Mesodermal cell (in vitro differentiated cells): Measurements from ENCODE around the gene RFX2.

Source experiments
- H3K27ac ChIP-seq: 2 replicates; pipeline ENCODE4 v1.7.0; 2013; ENCODE audit warnings: mild to moderate bottlenecking, low read depth, low read length, moderate library complexity; ENCODE audit not compliant: severe bottlenecking
- H3K36me3 ChIP-seq: 2 replicates; pipeline ENCODE4 v1.7.1; 2013; ENCODE audit warnings: mild to moderate bottlenecking, low read length, moderate library complexity; ENCODE audit not compliant: control insufficient read depth, insufficient read depth
- H3K4me1 ChIP-seq: one replicate; pipeline ENCODE4 v1.7.1; 2013; ENCODE audit warnings: mild to moderate bottlenecking, low read length; ENCODE audit not compliant: insufficient read depth, control insufficient read depth, poor library complexity, severe bottlenecking
- H3K4me3 ChIP-seq: 2 replicates; pipeline ENCODE4 v1.7.0; 2013; ENCODE audit warnings: low read length, control low read depth, mild to moderate bottlenecking; ENCODE audit not compliant: insufficient read depth, poor library complexity, severe bottlenecking; ENCODE audit errors: extremely low read depth
- H3K9me3 ChIP-seq: 2 replicates; pipeline ENCODE4 v1.7.1; 2013; ENCODE audit warnings: mild to moderate bottlenecking, low read length, moderate library complexity; ENCODE audit not compliant: control insufficient read depth
- WGBS, 2 experiments: methylation state at CpG; one replicate each; pipeline ENCODE4 v1.1.5; 2013; ENCODE audit warnings: missing lambda C conversion rate in 2 of 2; ENCODE audit not compliant: insufficient coverage in 2 of 2; 5-methylcytosine and 5-hydroxymethylcytosine counted together

RFX2 gene

DNA sequence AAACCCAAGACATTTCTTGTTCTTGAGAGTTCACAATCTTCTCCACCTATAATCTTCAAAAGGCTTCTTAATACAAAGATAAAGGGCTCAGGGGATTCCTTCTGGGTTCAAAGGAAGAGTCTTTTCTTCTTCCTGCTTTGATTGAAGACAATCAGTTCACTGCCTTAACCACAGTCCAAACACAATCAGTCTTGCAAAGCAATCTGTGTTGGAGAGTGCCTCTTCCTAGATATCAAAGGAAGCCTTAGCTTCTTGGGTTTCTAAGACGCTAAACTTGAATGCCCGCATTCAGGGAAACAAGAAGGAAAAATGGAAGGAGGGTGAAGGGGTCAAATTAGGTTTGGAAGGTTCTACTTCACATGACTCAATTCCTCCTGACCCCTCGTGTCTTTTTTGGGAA is 159.6 kb downstream of the RFX2 start:
- peak overlapping the region; percentile 30 for H3K27ac ChIP-seq
- peaks cover 8% of the 10 kb centered on the region for H3K4me1 ChIP-seq
- no peak overlapping the region for H3K4me3 ChIP-seq
- 62 to 100% methylated on average over 1 to 3 of the region's 3 CpGs for WGBS, 2 experiments
- H3K36me3 ChIP-seq: peaks cover 54% of the 10 kb centered on the region
- H3K9me3 ChIP-seq: no peaks in the 10 kb centered on the region

DNA sequence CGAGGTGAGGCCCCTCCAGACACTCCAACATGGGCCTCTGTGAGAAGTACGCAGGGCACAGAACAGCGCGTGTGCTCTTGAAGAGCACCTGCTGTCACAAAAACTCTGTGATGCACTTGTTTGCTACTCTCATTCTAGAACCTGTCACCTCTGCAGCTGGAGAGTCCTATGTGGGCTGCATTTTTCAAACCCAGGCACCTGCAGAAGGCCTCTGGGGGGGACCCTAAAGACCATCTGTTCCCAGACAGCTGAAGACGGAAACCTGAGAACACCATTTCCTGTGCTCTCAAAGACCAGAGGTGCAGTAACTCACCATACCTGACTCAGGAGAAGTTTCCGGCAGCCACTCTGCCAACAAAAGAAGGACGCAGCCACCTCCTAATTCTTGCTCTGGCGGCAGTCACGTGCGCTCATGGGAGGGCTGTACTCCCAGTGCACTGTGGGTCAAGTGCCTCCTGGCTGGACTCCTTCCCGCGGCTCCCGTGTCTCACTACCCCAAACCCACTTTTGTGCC is 160.5 kb downstream of the RFX2 start:
- no peak overlapping the region for H3K4me3 ChIP-seq
- WGBS, 2 experiments: 94 to 97% methylated on average over 10 to 13 of the region's 13 CpGs
- H3K36me3 ChIP-seq: peaks cover 60% of the 10 kb centered on the region
- peaks cover 7% of the 10 kb centered on the region for H3K4me1 ChIP-seq
- H3K9me3 ChIP-seq: no peaks in the 10 kb centered on the region
- no peak overlapping the region for H3K27ac ChIP-seq

DNA sequence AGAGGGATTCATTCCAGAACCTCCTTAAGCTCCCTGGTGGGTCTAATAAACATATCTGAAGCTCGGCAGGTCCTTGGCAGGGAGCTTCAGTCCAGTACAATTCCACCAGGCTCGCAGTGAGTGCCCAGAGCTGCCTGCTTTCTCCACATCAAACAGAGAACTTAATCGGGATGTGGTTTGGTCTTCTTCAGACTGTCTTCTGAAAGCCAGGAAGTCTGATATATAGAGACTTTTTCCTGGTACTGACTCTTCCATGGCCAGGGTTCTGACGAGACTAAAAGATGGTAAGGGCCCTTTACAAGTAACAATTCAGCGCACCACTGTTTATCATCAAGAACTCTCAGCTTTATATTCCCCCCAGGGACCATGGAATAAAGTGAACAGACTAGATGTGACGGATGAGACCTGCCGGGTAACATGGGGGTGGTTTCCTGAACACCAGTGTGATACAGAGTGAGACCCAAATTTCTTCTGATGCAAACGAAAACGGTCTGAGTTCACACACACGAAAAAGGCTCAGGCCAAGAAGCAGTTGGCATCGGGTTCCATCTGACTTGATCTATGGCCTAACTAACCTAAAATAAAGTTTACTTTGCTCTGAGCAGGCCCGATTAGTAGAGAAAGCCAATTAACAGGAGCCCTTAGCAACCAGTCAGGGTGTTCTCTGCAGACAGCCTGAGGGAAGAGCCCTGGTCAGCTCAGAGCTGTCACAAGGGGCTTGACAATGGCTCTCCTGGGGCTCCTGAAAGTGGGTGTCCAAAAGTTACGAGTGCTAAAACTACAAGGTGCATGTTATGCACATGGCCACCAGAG is 161.3 kb downstream of the RFX2 start:
- H3K36me3 ChIP-seq: peaks cover 64% of the 10 kb centered on the region
- no peak overlapping the region for H3K27ac ChIP-seq
- 75 to 88% methylated on average over 10 to 11 of the region's 13 CpGs for WGBS, 2 experiments
- no peak overlapping the region for H3K4me3 ChIP-seq
- peaks cover 12% of the 10 kb centered on the region for H3K4me1 ChIP-seq
- H3K9me3 ChIP-seq: no peaks in the 10 kb centered on the region

DNA sequence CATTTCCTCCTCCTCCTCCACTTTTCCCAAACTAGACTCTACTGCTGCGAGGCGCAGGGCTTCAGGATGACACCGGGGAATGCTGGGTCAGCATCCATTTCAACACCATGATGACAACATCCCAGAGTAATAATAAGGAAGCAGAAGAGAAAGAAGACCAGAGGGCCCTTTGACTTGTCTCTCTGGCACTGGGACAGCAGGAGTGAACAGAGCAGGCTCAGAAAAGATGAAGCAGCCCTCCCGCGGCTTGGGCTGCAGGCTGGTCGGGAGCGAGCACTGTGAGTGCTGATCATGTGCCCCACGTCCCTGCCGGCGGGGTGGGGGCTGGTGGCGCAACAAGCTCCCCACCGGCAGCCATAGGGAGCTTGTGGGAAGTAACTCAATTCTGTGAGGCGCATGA is 162.9 kb downstream of the RFX2 start:
- H3K4me1 ChIP-seq: peaks cover 23% of the 10 kb centered on the region
- WGBS, 2 experiments: 80 to 90% methylated on average over 10 of the region's 13 CpGs
- H3K9me3 ChIP-seq: no peaks in the 10 kb centered on the region
- H3K36me3 ChIP-seq: peaks cover 64% of the 10 kb centered on the region
- no peak overlapping the region for H3K27ac ChIP-seq
- no peak overlapping the region for H3K4me3 ChIP-seq

DNA sequence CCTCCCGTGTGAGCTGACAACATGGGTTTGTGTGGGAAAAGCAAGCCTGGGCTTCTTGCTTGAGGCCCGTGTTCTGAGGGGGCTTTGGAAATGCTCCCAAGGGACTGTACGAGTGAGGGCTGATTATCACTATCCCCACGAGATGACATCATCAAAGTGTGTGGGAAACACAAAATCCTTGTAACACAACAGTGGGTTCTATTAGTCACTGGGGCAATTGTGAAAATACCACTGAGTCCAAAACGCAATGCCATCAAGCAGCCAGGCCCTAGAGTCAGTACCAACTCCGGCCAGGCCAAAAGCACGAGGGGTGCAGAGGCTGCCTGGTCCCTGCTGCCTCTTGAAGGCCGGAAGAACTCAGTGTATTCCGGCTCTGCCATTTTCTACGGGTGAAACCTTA is 166.7 kb downstream of the RFX2 start:
- Histone ChIP-seq H3K27ac (peak overlapping the region; percentile 74), H3K9me3 (no peaks in the 10 kb centered on the region), H3K4me3 (no peak overlapping the region), H3K4me1 (peaks cover 17% of the 10 kb centered on the region), H3K36me3 (peaks cover 62% of the 10 kb centered on the region)
- 79 to 84% methylated on average over 10 of the region's 10 CpGs for WGBS, 2 experiments
